IMR-90 (cell line): ENCODE data around the gene PDILT. TPM values are rescaled to one million over a fixed set of nuclear protein-coding genes. Genes with fewer than 3 reads are reported as not detected.
"Not testable (repeated sequence)": the region's sequence is repeated elsewhere in the genome, so short reads cannot be mapped to it uniquely, and the experiment has no call there.

Source experiments
- ATAC-seq: fragments of 200-7000 bp; cut with Tn5 transposase; 2 replicates; pipeline ENCODE4 v1.9.1; 2020; ENCODE audit warnings: low read depth, mild to moderate bottlenecking, moderate library complexity
- BruUV-seq: library from RNA; stranded (reverse); fragments of 400-500 nt; replicated peaks from 2 replicates; lab custom pipeline; 2021; lab: Mats Ljungman, UMichigan
- CTCF ChIA-PET: fragments of 300-600 bp; formaldehyde crosslinking; extraction: SDS; loops from one replicate; lab custom pipeline; 2021; ENCODE audit warnings: antibody characterized with exemption; lab: Yijun Ruan, JAX
- POLR2A ChIA-PET: fragments of 300-600 bp; sonication (Branson Sonifier 250); formaldehyde crosslinking; loops from one replicate; lab custom pipeline; 2022; ENCODE audit warnings: antibody characterized with exemption; ENCODE audit not compliant: unreplicated experiment; lab: Charles Lee
- DNase-seq: peaks from one replicate; pipeline ENCODE4 v3.0.0; 2013
- H2AFZ ChIP-seq: replicated peaks from 2 replicates; pipeline ENCODE3; 2013; ENCODE audit warnings: low read length, mild to moderate bottlenecking; ENCODE audit not compliant: poor library complexity
- H2AK5ac ChIP-seq: 2 replicates; pipeline ENCODE4 v1.6.1; 2013; ENCODE audit warnings: low read depth, low read length, inconsistent platforms
- H2AK9ac ChIP-seq: replicated peaks from 2 replicates; pipeline ENCODE3; 2013; ENCODE audit warnings: mild to moderate bottlenecking, low read depth, low read length, moderate library complexity; ENCODE audit not compliant: poor library complexity
- H2BK120ac ChIP-seq: 2 replicates; pipeline ENCODE4 v1.6.1; 2013; ENCODE audit warnings: low read depth, low read length, inconsistent platforms
- H2BK15ac ChIP-seq: 3 replicates; pipeline ENCODE4 v1.6.1; 2013; ENCODE audit warnings: low read depth, low read length, inconsistent platforms
- H2BK20ac ChIP-seq: 2 replicates; pipeline ENCODE4 v1.6.1; 2013; ENCODE audit warnings: low read depth, mild to moderate bottlenecking, inconsistent platforms, low read length, moderate library complexity
- H2BK5ac ChIP-seq: 2 replicates; pipeline ENCODE4 v1.6.1; 2013; ENCODE audit warnings: mild to moderate bottlenecking, low read depth, low read length, inconsistent platforms; ENCODE audit not compliant: poor library complexity, severe bottlenecking
- H3K14ac ChIP-seq: replicated peaks from 2 replicates; pipeline ENCODE4 v1.6.1; 2013; ENCODE audit warnings: low read depth, low read length, inconsistent platforms
- H3K18ac ChIP-seq: 2 replicates; pipeline ENCODE4 v1.6.1; 2013; ENCODE audit warnings: low read depth, low read length, control low read depth
- H3K23ac ChIP-seq: 2 replicates; pipeline ENCODE4 v1.6.1; 2013; ENCODE audit warnings: low read depth, low read length, inconsistent platforms
- H3K27ac ChIP-seq: 2 replicates; pipeline ENCODE4 v1.5.1; 2013; ENCODE audit warnings: mild to moderate bottlenecking, control low read depth, low read length; ENCODE audit not compliant: insufficient read depth
- H3K27me3 ChIP-seq: 2 replicates; pipeline ENCODE4 v1.6.1; 2013; ENCODE audit warnings: low read length; ENCODE audit not compliant: control insufficient read depth, insufficient read depth
- H3K36me3 ChIP-seq: 2 replicates; pipeline ENCODE4 v1.6.1; 2013; ENCODE audit warnings: low read length, mixed read lengths; ENCODE audit not compliant: control insufficient read depth, insufficient read depth
- H3K4ac ChIP-seq: 2 replicates; pipeline ENCODE4 v1.6.1; 2013; ENCODE audit warnings: low read depth, low read length, inconsistent platforms
- H3K4me1 ChIP-seq: 2 replicates; pipeline ENCODE4 v1.6.1; 2013; ENCODE audit warnings: low read length, mixed read lengths; ENCODE audit not compliant: control insufficient read depth, insufficient read depth
- H3K4me2 ChIP-seq: 2 replicates; pipeline ENCODE4 v1.6.1; 2013; ENCODE audit warnings: low read depth, mild to moderate bottlenecking, control low read depth, low read length, moderate library complexity
- H3K4me3 ChIP-seq: 2 replicates; pipeline ENCODE4 v1.5.1; 2013; ENCODE audit warnings: low read depth, mild to moderate bottlenecking, control low read depth, low read length, moderate library complexity; ENCODE audit not compliant: insufficient read depth
- H3K56ac ChIP-seq: 2 replicates; pipeline ENCODE4 v1.6.1; 2013; ENCODE audit warnings: low read length, inconsistent platforms; ENCODE audit not compliant: insufficient read depth; ENCODE audit errors: extremely low read depth
- H3K79me1 ChIP-seq, 2 experiments: 2 replicates each; pipeline ENCODE4 v1.6.1; 2013; ENCODE audit warnings: low read length in 2 of 2, inconsistent platforms in 1 of 2, low read depth in 1 of 2
- H3K9ac ChIP-seq: 2 replicates; pipeline ENCODE4 v1.6.1; 2013; ENCODE audit warnings: low read depth, low read length, control low read depth
- H3K9me1 ChIP-seq: 2 replicates; pipeline ENCODE4 v1.6.1; 2013; ENCODE audit warnings: low read length, inconsistent platforms; ENCODE audit not compliant: insufficient read depth
- H3K9me3 ChIP-seq: 2 replicates; pipeline ENCODE4 v1.6.1; 2013; ENCODE audit warnings: low read length; ENCODE audit not compliant: control insufficient read depth, insufficient read depth
- H4K20me1 ChIP-seq: 2 replicates; pipeline ENCODE4 v1.6.1; 2013; ENCODE audit warnings: low read length, inconsistent platforms; ENCODE audit not compliant: insufficient read depth
- H4K5ac ChIP-seq: 2 replicates; pipeline ENCODE4 v1.6.1; 2013; ENCODE audit warnings: mild to moderate bottlenecking, low read depth, low read length, control low read depth
- H4K8ac ChIP-seq, 2 experiments: 2 replicates each; pipeline ENCODE4 v1.6.1; 2013; ENCODE audit warnings: low read depth in 2 of 2, low read length in 2 of 2, control low read depth in 1 of 2, inconsistent platforms in 1 of 2
- H4K91ac ChIP-seq: 2 replicates; pipeline ENCODE4 v1.6.1; 2013; ENCODE audit warnings: low read depth, low read length, inconsistent platforms; ENCODE audit not compliant: insufficient read depth
- BHLHE40 ChIP-seq: fragments of 150-350 bp; IDR thresholded peaks from 2 replicates; pipeline ENCODE4 v1.6.1; 2016; ENCODE audit warnings: mild to moderate bottlenecking, low read depth, low read length
- CTCF ChIP-seq: conservative IDR thresholded peaks from 2 replicates; pipeline ENCODE4 v1.5.1; 2012; ENCODE audit warnings: mild to moderate bottlenecking, low read depth, low read length, improper control_type of control experiment
- FOS ChIP-seq: fragments of 150-350 bp; IDR thresholded peaks from 2 replicates; pipeline ENCODE4 v1.6.1; 2016; ENCODE audit warnings: low read depth, low read length
- POLR2A ChIP-seq: IDR thresholded peaks from 2 replicates; pipeline ENCODE4 v1.6.1; 2012; ENCODE audit warnings: mild to moderate bottlenecking, low read depth, low read length
- WGBS, 2 experiments: methylation state at CpG; one replicate each; pipeline versions ENCODE4 v1.1.5 to v1.1.7; 2013; ENCODE audit warnings: missing lambda C conversion rate in 2 of 2; ENCODE audit not compliant: insufficient read length in 1 of 2; ENCODE audit errors: extremely low coverage in 2 of 2; 5-methylcytosine and 5-hydroxymethylcytosine counted together
- dilution Hi-C: fragments of 300-500 bp; cut with HindIII; formaldehyde crosslinking; loops from one replicate; pipeline ENCODE4 v1.14.3; 2018; ENCODE audit warnings: low sequenced_read_pairs; ENCODE audit not compliant: unreplicated experiment
- in situ Hi-C: fragments of 300-500 bp; cut with MboI; formaldehyde crosslinking; loops from 3 replicates; pipeline ENCODE4 v1.14.3; 2019; ENCODE audit warnings: low sequenced_read_pairs, inconsistent platforms, mixed read lengths
- intact Hi-C: fragments of 100-400 bp; cut with micrococcal nuclease; formaldehyde crosslinking; loops from 2 replicates; pipeline ENCODE4 v1.10.0; 2022
- polyA plus RNA-seq, 3 experiments: library from polyadenylated mRNA; depleted of rRNA; stranded (reverse); fragments of >200 nt; gene quantifications; 2 replicates each; pipeline ENCODE4 v1.2.3, GENCODE V29; 2012; ENCODE audit warnings: low replicate concordance in 1 of 3
- total RNA-seq: library from RNA; depleted of rRNA; stranded (reverse); fragments of >200 nt; gene quantifications from 2 replicates; pipeline ENCODE4 v1.2.3, GENCODE V29; 2012

The PDILT gene
- total and polyA plus RNA-seq, 2 of the 4 experiments (the other 2 are of a cell fraction): not detected

DNA sequence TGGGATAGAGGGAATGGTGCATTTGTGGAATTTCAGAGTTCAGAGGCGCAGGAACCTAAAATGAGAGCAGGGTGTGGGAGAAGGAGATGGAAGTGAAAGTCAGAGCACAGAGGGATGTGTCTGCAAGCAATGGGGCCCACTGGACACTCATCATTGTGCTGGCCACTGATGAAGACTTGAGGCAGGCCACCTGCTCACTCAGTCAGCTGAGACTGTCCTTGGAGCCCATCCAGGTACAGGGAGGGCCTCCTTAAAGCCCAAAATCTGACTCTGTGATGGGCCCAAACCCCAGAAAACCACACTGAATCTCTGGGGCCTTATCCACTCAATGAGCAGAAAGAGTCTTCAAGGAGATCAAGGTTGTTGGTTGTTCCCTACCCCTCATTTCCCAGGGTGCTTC lies 82.9 kb downstream of the PDILT start:
- POLR2A ChIA-PET: no interaction called here
- no TSS peak for BruUV-seq

GRCh38 chr16:20321051-20321450 lies 83.5 kb downstream of the PDILT start:
- H3K56ac ChIP-seq, dilution Hi-C loops, H2AK5ac ChIP-seq, CTCF ChIA-PET, H3K4me2 ChIP-seq, H3K27ac ChIP-seq, intact Hi-C loops, H2BK15ac ChIP-seq, BruUV-seq, ATAC-seq, H3K9me1 ChIP-seq, H3K4me1 ChIP-seq, H3K14ac ChIP-seq, H4K8ac ChIP-seq, H4K20me1 ChIP-seq, H3K4me3 ChIP-seq, H2AK9ac ChIP-seq, H4K5ac ChIP-seq, H2BK120ac ChIP-seq, H3K79me1 ChIP-seq, H2BK20ac ChIP-seq, H2AFZ ChIP-seq, H3K27me3 ChIP-seq, H3K4ac ChIP-seq, DNase-seq, H3K18ac ChIP-seq, H3K9ac ChIP-seq, POLR2A ChIA-PET, H2BK5ac ChIP-seq, H4K91ac ChIP-seq, H3K36me3 ChIP-seq, H3K23ac ChIP-seq, in situ Hi-C loops: not testable (repeated sequence)
- peaks cover 16% of the 10 kb centered on the region for H3K9me3 ChIP-seq
- WGBS, 2 experiments: no CpG with 5 or more reads among the region's 2 CpGs

More for the DNA sequence above, 82.9 kb downstream of the PDILT start:
- no peak overlapping the region for H2BK5ac ChIP-seq
- dilution Hi-C loops: no loop called here
- no peak overlapping the region for H3K18ac ChIP-seq
- ATAC-seq (no peak), DNase-seq (no peak)
- H2AK5ac ChIP-seq: no peak overlapping the region
- no peak overlapping the region for H3K14ac ChIP-seq
- H3K4me1 ChIP-seq: no peaks in the 10 kb centered on the region
- no peak overlapping the region for H4K91ac ChIP-seq
- no peak overlapping the region for H4K8ac ChIP-seq
- H3K23ac ChIP-seq: no peak overlapping the region
- H2BK15ac ChIP-seq: no peak overlapping the region
- no peak overlapping the region for H3K9ac ChIP-seq
- no peaks in the 10 kb centered on the region for H4K20me1 ChIP-seq
- no peak for TF ChIP-seq FOS
- no peak for TF ChIP-seq BHLHE40
- TF ChIP-seq CTCF: no peak
- TF ChIP-seq POLR2A: no peak
- H3K4me2 ChIP-seq: no peak overlapping the region
- H3K56ac ChIP-seq: no peak overlapping the region
- in situ Hi-C loops: no loop called here
- no peak overlapping the region for H3K27ac ChIP-seq
- H3K27me3 ChIP-seq: no peaks in the 10 kb centered on the region
- no peak overlapping the region for H2BK120ac ChIP-seq
- intact Hi-C loops: no loop called here
- peaks cover 17% of the 10 kb centered on the region for H3K9me3 ChIP-seq
- no peaks in the 10 kb centered on the region for H3K79me1 ChIP-seq
- WGBS, 2 experiments: 57% methylated on average over 1 of the region's 1 CpG; no CpG with 5 or more reads in 1 of the 2 experiments
- H2BK20ac ChIP-seq: no peak overlapping the region
- H3K4ac ChIP-seq: no peak overlapping the region
- H3K9me1 ChIP-seq: no peaks in the 10 kb centered on the region
- no peak overlapping the region for H4K5ac ChIP-seq
- H2AFZ ChIP-seq: no peak overlapping the region
- no peak overlapping the region for H2AK9ac ChIP-seq
- no peak overlapping the region for H3K4me3 ChIP-seq
- H3K36me3 ChIP-seq: no peaks in the 10 kb centered on the region
- CTCF ChIA-PET: no interaction called here
